Stimulated activated CD8-positive, alpha-beta memory T cell treated with anti-CD3 and anti-CD28 coated beads, Interleukin-4, amount 100 ng/mL, for 48 hours (primary cell): ENCODE data around the gene MEIOB.

Experiments
- DNase-seq: peaks from one replicate; pipeline ENCODE4 v3.0.0-alpha.2; 2020

The MEIOB gene

DNA sequence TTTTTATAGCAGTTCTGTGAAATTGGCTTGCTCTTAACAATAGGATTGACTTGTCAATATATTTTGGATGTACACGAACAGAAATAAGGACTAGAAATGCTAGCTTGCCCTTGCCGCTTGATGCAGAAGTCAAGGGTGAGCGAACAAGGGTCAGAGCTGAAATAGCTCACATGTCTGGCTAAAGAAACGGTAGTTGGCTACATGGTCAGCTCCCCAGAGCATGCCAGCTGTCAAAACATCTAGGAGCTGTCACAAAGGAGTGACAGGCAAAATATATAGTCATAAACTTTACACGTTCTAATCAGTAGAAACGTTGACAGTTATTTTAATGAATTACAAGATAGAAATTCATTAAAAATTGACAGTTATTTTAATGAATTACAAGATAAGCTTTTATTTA lies 2.9 kb upstream of the MEIOB start:
- no peak for DNase-seq

DNA sequence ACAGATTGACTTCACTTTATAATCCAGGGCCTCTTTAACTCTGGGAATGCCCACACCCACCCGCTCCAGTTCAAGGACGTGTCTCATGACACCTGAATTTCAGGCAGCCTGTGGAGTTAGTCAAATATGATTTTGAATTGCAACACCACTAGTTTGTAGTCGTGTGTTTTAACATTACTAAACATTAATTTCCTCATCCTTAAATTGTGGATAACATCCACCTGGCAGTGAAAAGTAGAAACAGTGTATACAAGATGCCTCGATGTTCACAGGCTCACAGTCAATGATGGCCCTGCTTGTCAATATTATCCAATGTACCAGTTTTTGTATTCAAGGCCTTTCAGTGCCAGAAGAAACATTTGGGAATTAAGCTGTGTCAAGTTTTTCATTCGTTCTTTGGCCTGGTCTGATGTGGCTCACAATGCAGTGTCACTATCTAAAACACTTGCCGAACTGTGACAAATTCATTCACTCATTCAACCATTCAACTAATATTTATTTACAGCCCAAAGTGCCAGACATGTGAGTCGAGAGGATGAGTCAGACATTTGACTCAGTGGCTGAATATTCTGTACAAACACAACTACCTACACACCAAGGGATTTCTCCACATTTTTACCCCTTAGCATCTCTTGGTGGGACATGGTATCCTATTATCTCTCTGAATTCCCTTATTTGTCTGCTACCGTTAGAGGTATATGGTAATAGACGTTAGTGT lies 1.4 kb downstream of the MEIOB start:
- DNase-seq = no peak

DNA sequence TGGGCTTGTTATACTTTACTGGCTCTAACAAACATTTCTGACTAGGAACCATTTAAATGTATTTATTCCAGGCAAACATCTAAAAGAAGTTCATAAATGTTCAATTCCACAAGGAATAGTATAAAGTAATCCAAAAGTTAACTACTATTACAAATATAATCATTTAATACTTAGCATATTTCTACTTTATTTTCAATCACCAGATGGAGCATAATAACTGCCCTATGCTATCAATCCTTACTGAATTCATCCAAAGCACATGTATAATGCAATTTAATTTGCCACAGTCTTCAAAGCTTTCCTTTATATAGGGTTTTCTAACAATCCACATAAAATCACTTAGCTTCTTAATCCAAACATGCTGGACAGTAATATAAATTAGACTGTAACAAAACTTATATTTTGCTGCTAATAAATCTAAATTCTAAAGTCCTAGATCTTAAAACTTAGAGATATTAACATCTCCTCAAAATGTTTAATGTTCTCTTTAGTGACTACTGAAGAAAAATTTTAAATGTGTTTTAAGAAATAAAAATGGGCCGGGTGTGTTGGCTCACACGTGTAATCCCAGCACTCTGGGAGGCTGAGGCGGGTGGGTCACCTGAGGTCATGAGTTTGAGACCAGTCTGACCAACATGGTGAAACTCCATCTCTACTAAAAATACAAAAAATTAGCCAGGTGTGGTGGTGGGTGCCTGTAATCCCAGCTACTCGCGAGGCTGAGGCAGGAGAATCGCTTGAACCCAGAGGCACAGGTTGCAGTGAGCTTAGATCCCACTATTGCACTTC lies 5.9 kb downstream of the MEIOB start:
- DNase-seq = no peak

DNA sequence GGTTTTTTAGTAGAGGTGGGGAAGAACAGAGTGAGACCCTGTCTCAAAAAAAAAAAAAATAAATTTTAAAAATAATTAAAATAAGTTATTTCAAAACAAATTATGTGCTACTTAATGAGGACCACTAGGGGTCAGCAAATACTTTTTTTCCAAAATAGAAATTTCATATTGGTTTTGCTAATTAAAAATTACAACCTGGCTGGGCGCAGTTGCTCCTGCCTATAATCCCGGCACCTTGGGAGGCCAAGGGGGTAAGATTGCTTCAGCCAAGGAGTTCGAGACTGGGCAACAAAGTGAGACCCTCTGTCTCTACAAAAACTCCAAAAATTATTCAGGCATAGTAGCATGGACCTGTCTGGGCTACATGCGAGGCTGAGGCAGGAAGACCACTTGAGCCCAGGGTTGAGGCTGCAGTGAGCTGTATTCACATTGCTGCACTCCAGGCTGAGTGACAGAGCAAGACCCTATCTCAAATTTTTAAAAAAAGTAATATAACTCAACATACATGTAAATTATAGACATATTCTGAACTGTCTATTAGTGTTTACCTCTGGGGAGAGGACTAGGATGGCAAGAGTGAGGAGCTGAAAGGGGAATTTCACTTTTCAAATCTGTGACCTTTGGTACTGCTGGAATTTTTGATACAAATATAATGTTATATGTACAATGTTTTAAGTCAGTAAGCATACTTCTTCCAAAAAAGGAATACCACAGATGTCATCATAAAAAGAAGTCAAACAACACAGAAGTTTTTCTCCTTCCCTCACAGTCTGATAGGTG lies 8.1 kb downstream of the MEIOB start:
- no peak for DNase-seq

DNA sequence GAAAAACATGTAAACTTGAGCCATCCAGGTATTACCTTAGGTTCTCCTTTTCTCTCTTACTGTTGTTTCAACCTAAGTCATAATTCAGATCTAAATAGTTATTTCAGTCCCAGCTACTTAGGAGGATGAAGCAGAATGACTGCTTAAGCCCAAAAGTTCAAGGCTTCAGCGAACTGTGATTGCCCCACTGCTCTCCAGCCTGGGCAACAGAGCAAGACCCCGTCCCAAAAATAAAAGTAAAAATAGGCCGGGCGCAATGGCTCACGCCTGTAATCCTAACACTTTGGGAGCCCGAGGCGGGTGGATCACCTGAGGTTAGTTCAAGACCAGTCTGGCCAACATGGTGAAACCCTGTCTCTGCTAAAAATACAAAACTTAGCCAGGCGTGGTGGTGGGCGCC lies 9.6 kb downstream of the MEIOB start:
- no peak for DNase-seq

DNA sequence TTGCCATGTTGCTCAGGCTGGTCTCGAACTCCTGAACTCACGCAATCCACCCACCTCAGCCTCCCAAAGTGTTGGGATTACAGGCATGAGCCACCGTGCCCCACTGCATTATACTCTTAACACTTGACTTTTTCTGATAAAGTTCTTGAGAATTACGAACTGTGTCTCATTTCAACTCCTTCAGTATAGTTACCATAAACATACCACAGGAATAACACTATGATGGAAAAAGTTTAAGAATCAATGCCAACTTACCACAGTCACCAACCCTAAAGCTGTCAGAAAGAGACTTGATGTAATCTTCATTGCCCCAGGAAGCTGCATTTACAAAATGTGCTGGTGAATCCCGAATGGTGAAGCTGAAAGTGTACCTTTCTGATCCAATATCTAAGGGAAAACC lies 10.2 kb downstream of the MEIOB start:
- DNase-seq = no peak

DNA sequence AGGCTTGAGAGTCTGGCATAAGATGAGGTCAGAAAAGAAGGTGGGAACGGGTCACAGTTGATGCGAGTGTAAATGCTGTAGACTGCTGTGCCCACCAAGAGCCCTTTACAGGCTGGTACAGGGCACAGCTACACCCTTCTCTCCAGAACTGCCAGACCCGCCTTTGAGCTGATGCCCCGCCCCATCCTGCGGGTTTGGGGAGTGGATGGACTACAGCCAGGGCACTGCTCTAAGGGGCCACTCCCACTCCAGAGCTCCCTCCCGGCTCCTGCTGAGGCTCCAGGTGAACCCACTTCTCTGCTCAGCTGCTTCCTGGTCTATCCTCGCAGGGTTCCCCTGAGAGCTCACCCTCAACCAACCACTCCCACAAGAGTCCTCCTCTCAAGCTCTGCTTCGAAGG lies 12.3 kb downstream of the MEIOB start:
- no peak for DNase-seq

DNA sequence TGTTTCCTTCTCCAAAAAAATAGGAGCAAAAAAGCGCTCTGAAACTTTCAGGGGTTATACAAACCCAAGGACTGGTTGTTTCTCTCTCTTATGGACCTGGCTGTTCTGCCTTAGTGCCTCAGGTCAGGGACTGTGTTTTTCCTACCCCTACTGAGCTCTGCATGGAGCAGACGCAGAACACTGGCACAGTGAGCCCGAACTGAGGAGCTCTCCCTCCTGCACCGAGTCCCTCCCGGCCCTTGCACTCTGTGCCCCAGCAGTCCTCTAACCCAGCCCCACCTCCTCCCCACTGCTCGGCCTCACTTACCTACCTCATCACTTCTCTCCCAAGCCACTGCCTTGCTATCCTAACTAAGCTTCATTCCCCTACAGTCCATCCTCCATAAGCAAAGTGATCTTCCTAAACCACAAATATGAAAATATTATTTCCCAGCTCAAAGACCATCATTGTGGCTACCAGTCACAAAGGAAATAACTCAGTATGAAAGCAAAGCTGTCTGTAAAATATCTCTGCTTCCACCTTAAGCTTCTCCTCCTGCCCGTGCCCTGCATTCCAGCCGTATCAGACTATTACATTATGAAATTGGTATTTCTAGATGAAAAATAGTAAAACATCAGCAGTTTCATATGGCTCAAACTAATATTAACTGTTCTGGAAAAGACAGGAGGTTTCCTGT lies 13.6 kb downstream of the MEIOB start:
- no peak for DNase-seq

DNA sequence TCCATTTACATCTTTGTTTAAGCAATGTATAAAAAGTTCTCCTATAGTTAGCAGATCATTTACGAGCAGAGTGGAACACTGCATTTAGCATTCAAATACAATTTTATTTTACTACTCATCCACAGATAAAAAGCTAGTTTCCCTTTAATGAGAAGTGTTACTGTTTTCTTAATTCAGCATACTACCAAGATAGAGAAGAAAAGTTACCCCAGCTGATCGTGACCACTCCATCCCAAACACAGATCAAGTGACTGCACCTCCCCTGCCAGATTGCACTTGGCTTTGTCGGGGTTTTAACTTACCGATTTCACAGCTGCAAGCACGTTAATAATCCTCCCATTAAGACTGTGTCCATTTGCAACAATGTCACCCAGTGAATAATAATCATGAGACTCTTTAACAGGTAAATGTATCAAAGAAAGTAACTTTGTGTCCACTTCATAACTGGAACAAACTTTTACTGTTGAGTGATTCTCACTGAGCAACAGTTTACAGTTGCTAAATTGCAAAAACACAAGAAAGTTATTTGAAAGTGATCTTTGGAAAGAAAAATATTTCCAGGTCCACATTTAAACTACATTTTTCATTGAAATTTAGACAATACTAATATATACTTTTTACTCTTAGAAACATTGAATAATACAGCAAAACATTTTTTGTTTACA lies 14.4 kb downstream of the MEIOB start:
- DNase-seq = no peak

DNA sequence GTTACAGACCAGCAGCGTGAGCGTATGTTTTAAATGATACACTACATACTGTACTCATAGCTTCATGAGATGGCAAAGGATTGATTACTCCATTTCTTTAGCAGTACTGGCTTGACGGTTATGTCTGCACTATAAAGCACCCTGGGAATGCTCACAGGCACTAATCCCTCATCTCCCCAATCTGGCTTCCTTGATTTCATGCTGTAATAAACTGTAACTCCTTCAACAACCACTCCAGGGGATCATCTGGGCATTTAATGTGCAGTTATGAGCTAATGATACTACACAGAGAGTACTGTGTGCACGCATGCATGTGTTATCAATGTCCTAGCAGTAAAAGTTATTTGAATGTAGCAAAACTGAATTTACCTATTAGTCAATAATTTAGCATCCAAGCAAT lies 20.2 kb downstream of the MEIOB start:
- no peak for DNase-seq

DNA sequence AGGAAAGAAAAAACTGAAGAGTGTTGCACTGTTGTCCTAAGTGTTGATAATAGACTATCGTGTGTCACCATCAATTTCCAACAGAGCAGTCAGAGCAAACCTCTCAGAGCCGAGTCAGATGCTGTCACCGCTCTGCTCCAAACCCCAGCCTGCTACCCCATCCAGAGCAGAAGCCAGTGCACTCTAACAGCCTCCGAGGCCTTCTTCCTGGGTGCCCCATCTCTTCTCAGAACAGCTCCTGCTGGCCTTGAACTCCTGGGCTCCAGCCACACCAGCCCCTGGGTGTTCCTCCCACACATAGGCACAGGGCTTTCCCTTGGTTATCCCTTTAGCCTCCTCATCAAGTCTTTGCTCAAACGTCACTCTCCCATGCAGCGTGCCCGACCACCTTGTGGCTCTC lies 21.0 kb downstream of the MEIOB start:
- no peak for DNase-seq

DNA sequence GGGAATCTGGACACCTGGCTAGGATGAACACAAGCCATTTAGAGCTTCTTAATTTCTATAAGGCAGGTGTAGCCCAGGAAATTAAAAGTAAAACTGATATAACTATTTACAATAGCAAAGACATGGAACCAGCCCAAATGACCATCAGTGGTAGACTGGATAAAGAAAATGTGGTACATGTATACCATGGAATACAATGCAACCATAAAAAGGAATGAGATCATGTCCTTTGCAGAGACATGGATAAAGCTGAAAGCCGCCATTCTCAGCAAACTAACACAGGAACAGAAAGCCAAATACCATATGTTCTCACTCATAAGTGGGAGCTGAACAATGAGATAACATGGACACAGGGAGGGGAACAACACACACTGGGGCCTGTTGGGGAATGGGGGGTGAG lies 25.5 kb downstream of the MEIOB start:
- DNase-seq = no peak

DNA sequence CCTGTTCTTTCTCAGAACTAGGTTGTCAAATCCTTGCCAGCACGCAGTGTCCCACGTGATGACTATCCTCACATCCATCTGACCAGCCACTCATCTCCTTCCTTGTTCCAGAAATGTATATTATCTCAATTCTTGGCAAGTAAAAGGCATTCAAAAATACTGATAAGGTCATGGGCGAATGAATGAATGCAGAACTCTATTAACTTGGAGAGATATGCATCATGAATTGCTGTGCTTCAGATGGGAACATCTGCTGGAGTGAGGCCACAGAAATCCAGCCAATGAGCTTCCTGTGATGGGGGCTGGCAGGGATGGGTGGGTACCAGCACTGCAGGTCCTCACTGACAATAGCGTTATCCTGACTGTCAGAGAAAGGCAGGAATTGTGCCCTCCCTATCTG lies 26.0 kb downstream of the MEIOB start:
- DNase-seq = no peak

DNA sequence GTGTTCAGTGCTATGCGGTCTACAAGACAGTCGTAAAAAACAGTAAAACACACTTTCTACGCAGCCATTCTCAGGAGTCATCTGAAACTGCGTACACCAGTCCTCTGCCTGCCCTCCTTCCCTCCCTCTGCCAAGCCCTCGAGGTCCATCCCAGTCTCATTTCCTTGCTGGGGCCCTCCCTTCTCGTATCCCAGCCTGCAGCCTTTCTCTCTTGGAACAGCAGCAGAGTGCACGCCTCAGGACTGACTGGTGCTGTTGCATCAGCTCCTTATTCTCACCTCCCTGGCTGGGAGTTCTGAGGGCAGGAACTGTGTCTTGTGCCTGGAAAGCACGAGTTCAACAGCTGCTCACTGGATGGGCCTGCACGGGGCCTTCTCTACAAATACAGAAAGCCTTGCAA lies 32.4 kb downstream of the MEIOB start:
- DNase-seq = no peak

DNA sequence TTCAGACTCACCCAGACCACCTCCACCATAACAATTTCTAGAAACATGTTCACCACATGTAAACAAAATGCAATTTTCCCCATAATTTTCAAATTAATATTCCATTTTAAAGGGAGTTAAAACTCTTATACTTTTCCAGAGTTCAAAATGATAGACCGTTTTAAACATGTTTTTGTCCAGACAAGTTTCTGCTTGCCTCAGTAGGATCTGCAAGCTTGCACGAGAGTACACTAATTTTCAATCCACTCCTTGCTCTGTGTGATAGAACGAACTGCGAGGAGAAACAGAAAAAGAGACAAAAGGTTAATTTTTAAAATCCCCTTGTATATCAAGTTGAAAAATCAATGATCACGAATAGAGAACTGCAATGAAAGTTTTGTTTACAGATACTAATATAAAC lies 37.9 kb downstream of the MEIOB start:
- no peak for DNase-seq

DNA sequence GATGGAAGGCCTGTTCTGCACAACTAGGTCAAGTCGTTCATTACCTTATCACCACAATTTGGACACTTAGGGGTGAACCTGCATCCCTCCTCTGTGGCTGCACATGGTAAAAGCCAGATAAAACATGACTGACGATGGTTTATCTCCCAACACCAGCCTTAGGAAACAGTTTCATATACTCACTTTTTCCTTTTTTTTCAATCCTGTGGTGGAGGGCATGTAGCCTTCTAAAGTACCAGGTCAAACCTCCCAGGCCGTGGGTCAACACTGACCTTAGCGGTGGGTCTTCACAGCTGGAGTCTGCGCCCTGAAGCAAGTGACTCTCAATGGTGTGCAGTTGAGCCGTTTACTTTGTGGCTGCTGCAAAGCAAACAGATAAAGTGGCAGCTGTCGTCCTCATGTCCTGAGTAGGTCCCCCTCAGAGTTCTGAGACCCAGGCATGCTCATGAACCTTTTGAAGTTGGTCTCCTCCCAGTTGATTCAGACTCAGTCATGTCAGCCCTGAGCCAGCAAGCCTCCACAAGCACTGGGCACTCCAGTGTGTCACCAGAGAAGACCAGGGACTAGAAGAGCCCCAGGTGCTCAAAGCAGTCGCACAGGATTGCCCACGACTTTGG lies 39.0 kb downstream of the MEIOB start:
- DNase-seq = no peak

DNA sequence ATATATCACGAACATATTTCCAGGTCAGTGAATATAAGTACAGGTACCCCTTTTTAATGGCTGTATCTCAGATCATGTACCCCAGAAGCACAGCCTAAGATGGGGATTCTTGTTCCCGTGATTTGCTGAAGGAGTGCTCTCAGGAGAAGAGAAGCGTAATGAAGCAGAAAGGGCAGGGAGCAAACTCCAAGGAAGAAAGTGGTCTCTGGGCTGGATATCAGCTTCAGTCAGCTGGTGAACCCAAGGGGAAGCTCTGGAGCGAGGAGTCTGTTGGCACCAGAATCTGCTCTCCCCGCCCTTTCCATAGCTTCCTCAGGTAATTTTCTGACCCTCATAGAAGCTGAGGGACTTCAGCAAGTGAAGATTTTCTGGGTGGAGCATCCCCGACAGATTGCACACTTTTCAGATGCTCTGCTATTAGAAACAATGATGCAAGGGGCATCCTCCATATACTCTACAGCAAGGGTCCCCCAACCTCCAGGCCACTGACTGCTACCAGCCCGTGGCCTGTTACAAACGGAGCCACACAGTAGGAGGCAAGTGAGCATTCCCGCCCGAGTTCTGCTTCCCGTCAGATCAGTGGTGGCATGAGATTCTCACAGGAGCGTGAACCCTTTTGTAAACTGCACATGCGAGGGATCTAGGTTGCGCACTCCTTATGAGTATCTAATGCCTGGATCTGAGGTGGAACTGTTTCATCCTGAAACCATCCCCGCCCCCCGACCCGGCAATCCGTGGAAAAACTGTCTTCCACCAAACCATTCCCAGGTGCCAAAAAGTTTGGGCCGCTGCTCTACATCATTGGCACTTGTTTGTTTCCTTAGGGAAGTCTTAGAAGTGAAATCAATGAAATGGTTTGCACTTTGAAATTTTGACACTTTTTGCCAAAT lies 40.5 kb downstream of the MEIOB start:
- DNase-seq = no peak

DNA sequence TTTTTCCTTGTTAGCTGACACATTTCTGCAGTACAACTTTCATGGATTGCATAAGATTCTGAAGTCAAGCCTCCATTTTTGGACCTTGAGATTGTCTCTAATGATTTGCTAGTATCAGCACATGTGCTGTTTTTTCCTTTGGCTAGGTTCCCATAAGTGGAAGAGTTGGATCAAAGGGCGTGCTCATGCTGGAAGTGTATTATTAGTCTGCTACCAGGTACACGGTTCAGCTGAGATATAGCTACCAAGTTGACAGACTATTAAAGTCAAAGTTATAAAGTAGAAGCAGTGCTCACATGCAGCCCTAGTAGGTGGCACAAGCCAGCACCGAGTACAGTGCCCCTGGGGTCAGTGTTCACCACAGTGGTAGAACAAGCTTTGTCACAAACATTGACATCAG lies 41.8 kb downstream of the MEIOB start:
- no peak for DNase-seq

DNA sequence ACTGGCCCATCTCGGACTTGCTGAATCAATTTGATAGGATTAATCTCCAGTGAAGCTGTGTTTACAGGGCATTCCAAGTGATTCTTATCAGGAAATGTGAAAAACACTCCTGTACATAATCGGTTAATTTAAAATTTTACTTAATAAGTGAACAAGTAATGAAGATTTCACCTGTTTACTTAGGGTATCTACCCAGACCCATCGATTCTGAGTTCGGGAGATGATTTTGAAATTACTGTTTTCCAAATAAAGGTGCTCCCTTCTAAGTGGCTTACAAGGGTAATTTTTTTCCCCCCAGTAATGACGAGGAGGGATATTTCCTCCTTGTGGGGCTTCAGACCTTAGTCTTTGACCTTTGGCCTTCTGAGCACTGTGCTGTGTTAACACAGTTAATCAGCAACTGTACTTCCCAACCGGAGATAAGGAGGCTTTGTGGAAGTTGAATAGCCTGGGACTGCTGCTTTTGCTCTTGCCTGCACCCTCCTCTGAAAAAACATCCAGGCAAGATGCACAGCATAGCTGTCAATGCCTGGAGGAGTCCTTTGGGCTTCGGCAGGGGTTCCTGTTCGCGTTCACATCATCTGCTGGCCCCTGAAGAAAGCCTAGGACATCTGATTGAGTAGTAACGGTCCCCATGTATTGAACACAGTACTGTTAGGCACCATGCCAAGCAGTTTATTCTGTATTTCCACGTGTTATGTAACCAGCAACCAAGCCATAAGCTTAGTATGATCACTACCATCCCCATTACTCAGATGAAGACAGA lies 43.1 kb downstream of the MEIOB start:
- no peak for DNase-seq
